Measurements from ENCODE around the gene MUS81. TPM values are rescaled to one million over a fixed set of nuclear protein-coding genes. Genes with fewer than 3 reads are reported as not detected.
A peak's percentile ranks its signal among the peaks of the same experiment; 100 is the strongest.

The MUS81 gene
- total and polyA plus RNA-seq, 5 experiments from 2014 or later: 21.7 to 97.8 (median 26.5) TPM

DNA sequence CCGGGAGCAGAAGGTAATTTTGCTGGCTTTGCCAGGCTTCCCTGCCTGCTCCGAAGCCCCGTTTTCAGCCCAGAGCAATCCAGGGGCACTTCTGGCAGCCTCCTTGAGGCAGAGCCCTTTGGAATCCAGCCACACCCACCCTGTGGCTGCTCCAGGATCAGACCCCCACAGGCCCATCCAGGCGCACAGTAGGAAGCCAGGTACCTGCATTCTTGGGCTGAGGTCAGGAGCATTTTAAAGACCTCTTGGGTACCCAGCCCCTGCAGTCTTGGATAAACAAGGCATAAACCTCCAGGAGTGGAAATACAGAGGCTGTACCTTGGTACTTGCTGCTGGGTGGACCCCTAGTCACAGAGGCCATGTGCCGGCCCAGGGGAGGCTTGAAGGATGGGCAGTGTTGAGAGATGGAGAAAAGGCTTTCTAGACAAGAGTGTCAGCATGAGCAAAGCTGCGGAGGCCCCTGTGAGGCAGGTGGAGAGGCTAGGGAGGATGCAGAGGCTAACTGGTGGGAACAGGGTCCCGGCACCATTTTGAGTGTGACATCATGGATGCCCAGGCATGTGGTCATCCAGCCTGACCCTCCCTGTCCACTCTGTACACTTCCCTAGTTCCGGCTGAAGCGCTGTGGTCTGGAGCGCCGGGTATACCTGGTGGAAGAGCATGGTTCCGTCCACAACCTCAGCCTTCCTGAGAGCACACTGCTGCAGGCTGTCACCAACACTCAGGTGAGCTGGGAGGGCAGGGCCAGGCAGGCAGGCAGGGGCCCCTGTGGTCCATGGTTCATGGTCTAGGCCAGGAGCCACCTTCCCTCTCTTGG is 3.9 kb downstream of the MUS81 start:
- H3K9me3 Mint-ChIP-seq: no peaks in the 10 kb centered on the region
- no peak for ATAC-seq
- DNase-seq: no peak
- POLR2A ChIA-PET: interaction anchor here (1.4 to 12.6 kb wide), 3 partner anchors 7 to 367 kb away, joined by 4 to 405 read pairs (median 187); partner anchors contain the start of genes CCDC85B, CTSW, EFEMP2 and FIBP
- H3K4me1 Mint-ChIP-seq: peaks cover 19 to 38% (median 27%) of the 10 kb centered on the region in 4 donors
- no peak overlapping the region for H3K4me3 Mint-ChIP-seq
- H3K27me3 Mint-ChIP-seq: no peaks in the 10 kb centered on the region
- H3K27ac Mint-ChIP-seq: peak overlapping the region in 2 of 10 donors; percentile 57 to 67
- H3K36me3 Mint-ChIP-seq: peaks cover 0 to 49% (median 2%) of the 10 kb centered on the region in 3 donors

DNA sequence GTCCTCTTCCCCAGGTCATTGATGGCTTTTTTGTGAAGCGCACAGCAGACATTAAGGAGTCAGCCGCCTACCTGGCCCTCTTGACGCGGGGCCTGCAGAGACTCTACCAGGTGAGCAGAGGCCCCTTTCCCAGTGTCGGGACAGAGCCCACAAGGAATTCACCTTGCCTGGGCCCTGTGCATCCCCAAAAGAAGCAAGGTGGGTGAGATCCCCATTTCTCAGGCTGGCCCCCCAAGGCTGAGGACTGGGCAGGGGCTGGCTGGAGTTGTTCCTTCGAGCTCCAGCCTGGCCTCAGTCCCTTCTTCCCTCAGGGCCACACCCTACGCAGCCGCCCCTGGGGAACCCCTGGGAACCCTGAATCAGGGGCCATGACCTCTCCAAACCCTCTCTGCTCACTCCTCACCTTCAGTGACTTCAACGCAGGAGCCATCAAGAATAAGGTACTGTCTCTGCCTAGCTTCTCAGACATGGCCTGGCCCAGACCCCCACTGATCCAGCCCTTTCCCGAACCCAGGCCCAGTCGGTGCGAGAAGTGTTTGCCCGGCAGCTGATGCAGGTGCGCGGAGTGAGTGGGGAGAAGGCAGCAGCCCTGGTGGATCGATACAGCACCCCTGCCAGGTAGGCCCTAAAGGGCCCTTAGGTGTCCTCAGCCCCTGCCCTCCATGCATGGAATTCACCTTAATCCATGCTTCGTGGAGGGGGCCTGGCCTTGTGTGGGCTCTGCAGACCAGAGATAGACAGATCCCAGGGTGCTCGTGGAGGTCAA is 4.7 kb downstream of the MUS81 start:
- Mint-ChIP-seq H3K4me1 (peaks cover 18 to 40% (median 28%) of the 10 kb centered on the region in 4 donors), H3K4me3 (no peak overlapping the region), H3K9me3 (no peaks in the 10 kb centered on the region), H3K27ac (peak overlapping the region in 1 of 10 donors; percentile 81), H3K27me3 (no peaks in the 10 kb centered on the region), H3K36me3 (peaks cover 0 to 49% (median 2%) of the 10 kb centered on the region in 3 donors)
- POLR2A ChIA-PET: interaction anchor here (1.4 to 12.6 kb wide), 2 partner anchors 21 to 367 kb away, joined by 4 to 405 read pairs; partner anchors contain the start of genes CCDC85B, CTSW and FIBP
- no peak for ATAC-seq
- no peak for DNase-seq

DNA sequence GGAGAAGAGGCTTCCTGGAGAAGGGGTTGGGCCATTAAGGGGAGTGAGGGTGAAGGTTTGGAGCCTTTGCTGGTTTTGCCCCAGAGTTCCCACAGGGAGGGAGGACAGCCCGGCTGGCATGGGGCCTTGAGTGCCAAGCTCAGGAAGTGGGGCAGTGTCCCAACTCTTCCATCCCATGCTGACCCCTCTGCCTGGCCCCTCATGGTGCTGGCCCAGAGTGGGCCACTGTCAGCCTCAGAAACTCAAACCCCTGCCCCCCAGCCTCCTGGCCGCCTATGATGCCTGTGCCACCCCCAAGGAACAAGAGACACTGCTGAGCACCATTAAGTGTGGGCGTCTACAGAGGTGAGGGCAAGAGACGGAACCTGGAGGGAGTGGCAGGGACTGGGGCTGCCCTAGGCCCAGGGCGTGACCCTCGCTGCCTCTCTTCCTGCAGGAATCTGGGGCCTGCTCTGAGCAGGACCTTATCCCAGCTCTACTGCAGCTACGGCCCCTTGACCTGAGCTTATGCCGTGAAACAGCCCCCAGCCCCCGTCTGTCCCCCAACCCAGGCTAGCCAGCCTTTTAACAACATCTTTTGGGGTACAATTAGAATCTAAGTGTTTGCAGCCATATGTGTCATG is 5.4 kb downstream of the MUS81 start:
- peak in 1 of 10 donors; percentile 14 for DNase-seq
- no peak overlapping the region for H3K4me3 Mint-ChIP-seq
- peaks cover 0 to 47% (median 2%) of the 10 kb centered on the region in 3 donors for H3K36me3 Mint-ChIP-seq
- H3K27me3 Mint-ChIP-seq: no peaks in the 10 kb centered on the region
- POLR2A ChIA-PET: interaction anchor here (1.2 to 12.6 kb wide), 4 partner anchors 8 to 368 kb away, joined by 3 to 405 read pairs (median 4); partner anchors contain the start of genes CCDC85B, CTSW and FIBP
- H3K27ac Mint-ChIP-seq: peak overlapping the region in 2 of 10 donors; percentile 51 to 81
- H3K4me1 Mint-ChIP-seq: peaks cover 17 to 46% (median 30%) of the 10 kb centered on the region in 4 donors
- no peak for ATAC-seq
- H3K9me3 Mint-ChIP-seq: no peaks in the 10 kb centered on the region

DNA sequence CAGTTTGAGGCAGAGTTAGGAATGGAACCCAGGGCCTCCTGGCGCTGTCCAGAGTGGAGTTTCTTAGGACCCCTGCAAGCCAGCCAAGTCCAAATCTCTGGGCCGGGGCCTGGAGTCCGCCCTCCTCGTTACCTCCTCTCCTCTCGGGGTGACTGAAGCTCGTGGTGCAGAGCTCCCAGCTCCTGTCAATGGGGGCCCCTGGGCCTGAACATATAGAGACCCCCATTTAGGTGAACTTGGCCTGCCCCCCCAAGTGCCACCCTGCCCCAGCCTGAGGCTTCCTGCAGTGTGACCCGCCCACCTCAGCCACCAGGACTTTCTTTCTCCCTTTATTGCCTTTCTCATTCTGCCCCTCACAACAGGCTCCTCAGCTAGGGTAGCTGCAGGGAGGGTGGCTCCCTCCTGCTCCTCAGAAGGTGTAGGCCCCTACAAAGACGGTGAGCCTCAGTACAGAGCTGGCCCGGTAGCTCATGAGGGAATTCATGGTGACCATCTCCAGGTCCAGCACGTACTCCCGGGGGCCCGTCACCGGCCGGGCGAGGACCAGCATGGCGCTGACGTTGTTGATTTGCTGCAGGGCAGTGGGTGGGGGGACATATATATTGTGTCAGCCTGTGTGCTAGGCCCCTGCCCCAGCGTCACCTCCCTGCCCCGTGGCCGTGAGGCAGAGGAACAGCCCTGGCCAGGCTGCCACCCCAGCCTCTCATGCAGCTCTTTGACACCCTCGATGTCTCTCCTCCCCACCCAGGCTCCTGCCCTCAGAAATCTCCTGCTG is 6.5 kb downstream of the MUS81 start:
- POLR2A ChIA-PET: interaction anchor here (1.2 to 12.6 kb wide), 4 partner anchors 6 to 19 kb away, joined by 3 to 405 read pairs (median 95); partner anchors contain the start of genes CCDC85B, CFL1, CTSW and FIBP
- Mint-ChIP-seq H3K36me3 (peaks cover 0 to 47% (median 2%) of the 10 kb centered on the region in 3 donors), H3K9me3 (no peaks in the 10 kb centered on the region), H3K4me3 (no peak overlapping the region), H3K27me3 (no peaks in the 10 kb centered on the region), H3K27ac (peak overlapping the region in 3 of 10 donors; percentile 36 to 77 (median 37)), H3K4me1 (peaks cover 18 to 47% (median 33%) of the 10 kb centered on the region in 4 donors)
- DNase-seq (no peak), ATAC-seq (no peak)

DNA sequence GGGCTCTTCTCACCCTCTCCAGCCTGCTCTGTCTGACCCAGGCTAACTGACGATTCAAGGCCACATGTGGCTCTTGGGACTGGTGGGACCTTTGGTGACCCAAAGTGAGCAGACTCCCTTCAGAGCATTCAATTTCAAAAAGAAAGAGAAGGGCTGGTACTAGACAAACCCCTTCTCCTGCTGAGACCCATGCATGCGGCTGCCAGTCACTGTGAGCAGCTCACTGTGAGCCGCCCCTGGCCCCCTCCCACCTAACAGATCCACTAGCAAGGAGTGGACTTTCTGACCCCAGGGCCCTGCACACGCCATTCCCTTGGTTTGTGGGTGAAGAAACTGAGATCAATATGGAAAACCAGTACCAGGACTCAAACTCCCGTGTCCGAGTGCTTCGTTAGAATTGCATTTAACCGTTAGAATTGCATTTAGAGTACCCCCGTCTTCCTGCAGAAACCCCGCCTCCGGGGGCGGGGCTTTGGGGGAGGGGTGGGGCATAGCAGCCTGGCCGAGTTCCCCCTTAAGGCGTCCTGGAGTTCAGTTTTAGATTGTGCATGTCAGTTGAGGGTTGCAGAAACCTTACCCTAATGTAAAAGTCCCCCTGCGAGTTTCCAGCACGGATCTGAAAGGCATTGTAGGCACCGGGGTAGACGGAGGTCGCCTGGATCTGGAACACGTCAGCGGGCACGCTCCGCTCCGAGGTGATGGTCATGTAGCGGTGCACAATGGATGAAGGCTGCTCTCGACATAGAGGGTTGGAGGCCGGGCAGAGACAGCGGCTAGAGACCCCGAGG is 7.2 kb downstream of the MUS81 start:
- no peaks in the 10 kb centered on the region for H3K9me3 Mint-ChIP-seq
- POLR2A ChIA-PET: interaction anchor here (0.5 to 15.0 kb wide), 5 partner anchors 7 to 129 kb away, joined by 4 to 405 read pairs (median 187); partner anchors contain the start of genes CCDC85B, CFL1, CTSW and FIBP
- ATAC-seq: peak; percentile 40 to 44
- peak overlapping the region in 5 of 10 donors; percentile 14 to 77 (median 43) for H3K27ac Mint-ChIP-seq
- H3K4me3 Mint-ChIP-seq: no peak overlapping the region
- H3K4me1 Mint-ChIP-seq: peaks cover 18 to 47% (median 34%) of the 10 kb centered on the region in 4 donors
- no peaks in the 10 kb centered on the region for H3K27me3 Mint-ChIP-seq
- DNase-seq: peak in 4 of 10 donors; percentile 18 to 65 (median 32)
- H3K36me3 Mint-ChIP-seq: peaks cover 0 to 44% (median 2%) of the 10 kb centered on the region in 3 donors

DNA sequence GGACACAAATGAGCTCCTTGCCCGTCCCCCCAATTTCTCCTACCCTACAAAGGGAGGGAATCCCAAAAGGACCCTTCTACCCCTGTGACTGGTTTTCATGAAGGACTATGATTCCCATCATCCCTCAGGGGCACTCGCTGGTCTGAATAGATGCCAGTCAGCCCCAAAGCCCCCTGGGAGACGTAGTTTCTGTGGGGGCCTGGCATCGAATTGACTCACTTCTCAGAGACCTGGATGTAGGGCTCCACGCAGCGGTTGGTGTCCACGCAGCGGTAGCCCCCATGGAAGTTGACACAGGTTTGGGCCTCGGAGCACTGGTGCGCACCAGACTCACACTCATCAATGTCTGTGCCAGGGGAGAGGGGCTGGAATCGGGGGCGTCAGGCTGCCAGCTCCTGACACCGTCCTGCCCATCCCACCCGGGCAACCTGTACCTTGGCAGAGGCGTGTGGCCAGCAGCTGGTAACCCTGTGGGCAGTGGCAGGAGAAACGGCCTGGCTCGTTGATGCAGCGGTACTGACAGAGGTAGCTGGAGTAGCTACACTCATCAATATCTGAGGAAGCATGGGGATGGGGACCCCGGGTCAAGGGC is 7.9 kb downstream of the MUS81 start:
- Mint-ChIP-seq H3K4me1 (peaks cover 18 to 46% (median 33%) of the 10 kb centered on the region in 4 donors), H3K4me3 (no peak overlapping the region), H3K27me3 (no peaks in the 10 kb centered on the region), H3K9me3 (no peaks in the 10 kb centered on the region), H3K27ac (peak overlapping the region in 3 of 10 donors; percentile 14 to 43 (median 33)), H3K36me3 (peaks cover 0 to 37% (median 2%) of the 10 kb centered on the region in 3 donors)
- peak in 2 of 10 donors; percentile 38 to 61 for DNase-seq
- ATAC-seq: peak; percentile 57 to 73
- POLR2A ChIA-PET: interaction anchor here (0.5 to 15.0 kb wide), 4 partner anchors 8 to 129 kb away, joined by 4 to 209 read pairs (median 108); partner anchors contain the start of genes CCDC85B, CFL1, CTSW and FIBP

DNA sequence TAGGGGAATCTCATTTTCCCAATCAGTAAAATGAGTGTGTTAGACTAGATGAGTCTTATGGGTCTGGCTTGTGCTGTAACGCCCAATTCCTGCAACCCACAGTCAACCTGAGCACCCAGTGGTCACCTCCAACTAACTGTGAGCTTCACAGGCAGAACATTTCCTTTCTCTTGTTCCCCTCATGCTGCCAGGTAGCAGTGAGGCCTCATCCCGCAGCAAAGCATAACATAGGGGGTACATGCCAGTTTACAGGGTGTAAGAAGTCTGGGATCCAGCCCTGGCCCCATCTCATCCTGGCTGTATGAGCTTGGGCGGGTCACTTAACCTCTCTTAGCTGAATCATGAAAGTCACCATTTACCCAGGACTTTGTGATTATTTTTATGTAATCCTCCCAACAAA is 8.7 kb downstream of the MUS81 start:
- H3K4me3 Mint-ChIP-seq: no peak overlapping the region

DNA sequence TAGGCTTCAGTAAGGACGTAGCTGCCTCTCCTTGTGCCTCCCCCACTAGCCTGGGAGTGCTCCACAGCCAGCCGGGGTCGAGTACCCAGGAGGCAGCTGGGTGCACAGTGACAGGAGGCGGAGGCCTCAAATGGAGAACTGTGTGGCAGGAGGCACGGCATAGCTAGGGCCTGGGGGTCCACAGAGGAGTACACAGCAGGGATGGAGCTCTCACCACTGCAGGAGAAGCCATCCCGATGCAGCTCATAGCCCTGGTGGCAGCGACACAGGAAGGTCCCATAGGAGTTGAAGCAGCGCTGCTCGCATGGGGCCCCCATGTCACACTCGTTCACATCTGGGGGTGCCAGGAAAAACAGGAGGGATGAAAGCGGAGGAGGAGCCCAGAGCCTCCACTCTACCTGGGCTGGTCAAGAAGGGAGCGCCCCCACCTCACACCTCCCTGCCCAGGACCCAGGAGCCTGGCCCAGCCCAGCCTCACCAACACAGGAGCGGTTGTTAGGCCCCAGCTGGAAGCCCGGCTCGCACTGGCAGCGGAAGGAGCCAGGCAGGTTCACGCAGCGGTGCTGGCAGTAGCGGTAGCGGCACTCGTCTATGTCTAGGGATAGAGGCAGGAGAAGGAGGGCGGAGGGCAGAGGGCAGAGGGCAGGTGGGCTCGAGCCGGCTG is 9.5 kb downstream of the MUS81 start:
- H3K27ac Mint-ChIP-seq: peak overlapping the region in 5 of 10 donors; percentile 56 to 86 (median 67)
- peaks cover 18 to 44% (median 36%) of the 10 kb centered on the region in 4 donors for H3K4me1 Mint-ChIP-seq
- no peaks in the 10 kb centered on the region for H3K9me3 Mint-ChIP-seq
- no peaks in the 10 kb centered on the region for H3K27me3 Mint-ChIP-seq
- peaks cover 0 to 23% (median 2%) of the 10 kb centered on the region in 3 donors for H3K36me3 Mint-ChIP-seq
- ATAC-seq: no peak
- H3K4me3 Mint-ChIP-seq: peak overlapping the region in 1 of 10 donors; percentile 33
- no peak for DNase-seq
- POLR2A ChIA-PET: interaction anchor here (0.5 to 15.0 kb wide), 4 partner anchors 9 to 105 kb away, joined by 3 to 209 read pairs (median 108); partner anchors contain the start of genes CCDC85B, CFL1, CTSW and FIBP

More for the DNA sequence above, 8.7 kb downstream of the MUS81 start:
- no peaks in the 10 kb centered on the region for H3K27me3 Mint-ChIP-seq
- POLR2A ChIA-PET: interaction anchor here (4.5 to 15.0 kb wide), 3 partner anchors 9 to 21 kb away, joined by 29 to 209 read pairs (median 187); partner anchors contain the start of genes CCDC85B, CFL1, CTSW and FIBP
- H3K4me1 Mint-ChIP-seq: peaks cover 20 to 46% (median 36%) of the 10 kb centered on the region in 4 donors
- peak overlapping the region in 3 of 10 donors; percentile 37 to 76 (median 56) for H3K27ac Mint-ChIP-seq
- DNase-seq: no peak
- no peaks in the 10 kb centered on the region for H3K9me3 Mint-ChIP-seq
- H3K36me3 Mint-ChIP-seq: peaks cover 0 to 30% (median 2%) of the 10 kb centered on the region in 3 donors
- no peak for ATAC-seq

DNA sequence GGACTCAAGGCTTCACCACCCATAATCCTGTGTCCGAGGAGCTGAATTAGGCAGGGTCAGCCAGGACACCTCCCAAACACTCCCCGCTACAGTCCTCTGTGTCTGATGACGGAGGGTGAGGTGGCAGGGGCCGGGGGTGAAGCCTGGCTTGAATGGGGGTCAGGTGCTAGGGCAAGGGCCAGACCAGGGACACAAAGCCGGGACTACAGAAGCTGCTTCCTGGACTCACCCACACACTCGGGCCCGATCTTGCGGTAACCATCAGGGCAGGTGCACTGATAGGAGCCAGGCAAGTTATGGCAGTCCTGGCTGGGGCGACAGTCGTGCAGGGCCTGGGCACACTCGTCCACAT is 10.1 kb downstream of the MUS81 start:
- H3K27ac Mint-ChIP-seq: peak overlapping the region in 6 of 10 donors; percentile 17 to 86 (median 65)
- H3K9me3 Mint-ChIP-seq: no peaks in the 10 kb centered on the region
- H3K4me3 Mint-ChIP-seq: peak overlapping the region in 5 of 10 donors; percentile 22 to 65 (median 29)
- no peaks in the 10 kb centered on the region for H3K27me3 Mint-ChIP-seq
- H3K36me3 Mint-ChIP-seq: peaks cover 0 to 18% (median 2%) of the 10 kb centered on the region in 3 donors
- POLR2A ChIA-PET: interaction anchor here (4.5 to 15.0 kb wide), 3 partner anchors 10 to 19 kb away, joined by 29 to 209 read pairs (median 187); partner anchors contain the start of genes CCDC85B, CFL1, CTSW and FIBP
- ATAC-seq: no peak
- DNase-seq: no peak
- peaks cover 15 to 44% (median 36%) of the 10 kb centered on the region in 4 donors for H3K4me1 Mint-ChIP-seq

All from naive thymus-derived CD8-positive, alpha-beta T cell (primary cell).